Endothelial cell of umbilical vein (primary cell): ENCODE results near the gene ALDH1L2. TPM values are rescaled to one million over a fixed set of nuclear protein-coding genes. Genes with fewer than 3 reads are reported as not detected.

Experiments used
- BruUV-seq: library from RNA; stranded (reverse); fragments of 400-500 nt; replicated peaks from 2 replicates; lab custom pipeline; 2021; lab: Mats Ljungman, UMichigan
- CTCF ChIA-PET: fragments of 300-600, 350-600 bp; sonication (Branson Sonifier 250); formaldehyde crosslinking; loops from one replicate; lab custom pipeline; 2021; ENCODE audit warnings: antibody characterized with exemption, inconsistent platforms; lab: Charles Lee
- POLR2A ChIA-PET: fragments of 300-600, 350-600 bp; sonication (Branson Sonifier 250); formaldehyde crosslinking; loops from one replicate; lab custom pipeline; 2021; ENCODE audit warnings: antibody characterized with exemption, inconsistent platforms; lab: Charles Lee
- DNase-seq: peaks from one replicate; pipeline ENCODE4 v3.0.0-alpha.2; 2011; ENCODE audit warnings: low read depth, low spot score
- FAIRE-seq: peaks from 2 replicates; lab custom pipeline; 2011; peaks lifted over from hg19 to GRCh38; lab: Jason Lieb, UNC
- H2AFZ ChIP-seq: 2 replicates; pipeline ENCODE4 v1.6.0; 2012; ENCODE audit warnings: low read depth, low read length, control low read depth, inconsistent platforms
- H3K27ac ChIP-seq: 2 replicates; pipeline ENCODE4 v1.5.1; 2011; ENCODE audit warnings: low read depth, mild to moderate bottlenecking, control low read depth, low read length, moderate library complexity; ENCODE audit not compliant: insufficient read depth
- H3K27me3 ChIP-seq, 2 experiments: 2 replicates each; pipeline versions ENCODE4 v1.6.0 to v1.6.1; 2011; ENCODE audit warnings: low read length in 2 of 2, mixed read lengths in 1 of 2; ENCODE audit not compliant: control insufficient read depth in 2 of 2, insufficient read depth in 2 of 2
- H3K36me3 ChIP-seq, 2 experiments: 2 replicates in 1 of 2; 3 replicates in 1 of 2; pipeline ENCODE4 v1.5.1; 2011; ENCODE audit warnings: low read length in 2 of 2, mild to moderate bottlenecking in 1 of 2, moderate library complexity in 1 of 2; ENCODE audit not compliant: control insufficient read depth in 2 of 2, insufficient read depth in 2 of 2; ENCODE audit errors: extremely low read depth in 1 of 2
- H3K4me1 ChIP-seq: 3 replicates; pipeline ENCODE4 v1.5.1; 2011; ENCODE audit warnings: mild to moderate bottlenecking, low read length; ENCODE audit not compliant: control insufficient read depth, insufficient read depth; ENCODE audit errors: extremely low read depth
- H3K4me2 ChIP-seq: 2 replicates; pipeline ENCODE4 v1.6.1; 2011; ENCODE audit warnings: low read length, control low read depth, mixed read lengths; ENCODE audit not compliant: insufficient read depth
- H3K4me3 ChIP-seq, 3 experiments: fragments of 200-600 bp in 1 of 3; sonication (generic), shearing (Covaris generic) in 1 of 3; replicated peaks in 1 of 3; 2 replicates each; pipeline ENCODE4 v1.5.1; 2011 to 2016; ENCODE audit warnings: control low read depth in 3 of 3, low read length in 3 of 3, mild to moderate bottlenecking in 2 of 3, inconsistent platforms in 1 of 3, low read depth in 1 of 3, moderate library complexity in 1 of 3; ENCODE audit not compliant: insufficient read depth in 1 of 3
- H3K79me2 ChIP-seq: 2 replicates; pipeline ENCODE4 v1.6.0; 2012; ENCODE audit warnings: low read length, inconsistent platforms; ENCODE audit not compliant: control insufficient read depth, insufficient read depth
- H3K9ac ChIP-seq: replicated peaks from 2 replicates; pipeline ENCODE3; 2011; ENCODE audit warnings: low read length, control low read depth; ENCODE audit not compliant: insufficient read depth; ENCODE audit errors: extremely low read depth
- H3K9me1 ChIP-seq: replicated peaks from 3 replicates; pipeline ENCODE4 v1.6.0; 2011; ENCODE audit warnings: mild to moderate bottlenecking, low read length; ENCODE audit not compliant: control insufficient read depth, insufficient read depth; ENCODE audit errors: extremely low read depth
- H3K9me3 ChIP-seq: replicated peaks from 2 replicates; pipeline ENCODE4 v1.5.1; 2012; ENCODE audit warnings: low read length, inconsistent platforms; ENCODE audit not compliant: control insufficient read depth, insufficient read depth
- H4K20me1 ChIP-seq: replicated peaks from 2 replicates; pipeline ENCODE3; 2011; ENCODE audit warnings: mild to moderate bottlenecking, low read length; ENCODE audit not compliant: control insufficient read depth, insufficient read depth; ENCODE audit errors: extremely low read depth
- CTCF ChIP-seq, 2 donors: IDR thresholded peaks; 1 replicate in 1 of 2; 2 replicates in 1 of 2; pipeline ENCODE4 v1.5.1; 2011; ENCODE audit warnings: low read length in 2 of 2, mild to moderate bottlenecking in 2 of 2, moderate library complexity in 2 of 2, control low read depth in 1 of 2, inconsistent platforms in 1 of 2, low read depth in 1 of 2; ENCODE audit not compliant: insufficient read depth in 1 of 2; ENCODE audit errors: extremely low read depth in 1 of 2
- EZH2 ChIP-seq: IDR thresholded peaks from 2 replicates; pipeline ENCODE4 v1.6.1; 2012; ENCODE audit warnings: borderline replicate concordance, low read depth, mild to moderate bottlenecking, moderate library complexity, low read length, inconsistent platforms; ENCODE audit not compliant: severe bottlenecking
- JUN ChIP-seq: IDR thresholded peaks from 2 replicates; pipeline ENCODE4 v1.6.1; 2011; ENCODE audit warnings: borderline replicate concordance, low read depth; ENCODE audit not compliant: insufficient read length, insufficient read depth
- MAX ChIP-seq: IDR thresholded peaks from 2 replicates; pipeline ENCODE4 v1.6.1; 2011; ENCODE audit not compliant: insufficient read depth, insufficient read length
- POLR2A ChIP-seq: IDR thresholded peaks from 2 replicates; pipeline ENCODE4 v1.6.1; 2012; ENCODE audit warnings: low read depth, mild to moderate bottlenecking, control low read depth, low read length
- dilution Hi-C: fragments of 300-500 bp; cut with MboI; formaldehyde crosslinking; loops from one replicate; pipeline ENCODE4 v1.15.0; 2019; ENCODE audit warnings: low sequenced_read_pairs; ENCODE audit not compliant: extremely low pct_ligation_motif_present
- intact Hi-C: fragments of 100-400 bp; cut with micrococcal nuclease; formaldehyde crosslinking; loops from one replicate; pipeline ENCODE4 v1.10.0; 2022
- polyA plus RNA-seq, 4 experiments: library from polyadenylated mRNA; depleted of rRNA in 3 of 4; stranded (reverse) in 3 of 4; unstranded in 1 of 4; fragments of >200 nt; gene quantifications; 2 replicates each; pipeline versions ENCODE4 v1.2.1 to v1.2.3, GENCODE V29; 2011 to 2012; ENCODE audit warnings: missing spikeins in 1 of 4
- total RNA-seq: library from RNA; stranded (reverse); gene quantifications from 2 replicates; pipeline ENCODE4 v1.2.3, GENCODE V29; 2021

The ALDH1L2 gene
- total and polyA plus RNA-seq, 2 donors (not counting 3 experiments of a cell fraction or from before 2014, with no cell fraction given) = 1.4 to 2.5 TPM

GRCh38 chr12:105033851-105034250, 50.4 kb downstream of the ALDH1L2 start:
- Histone ChIP-seq H3K4me2 (no peak overlapping the region), H3K9me3 (no peaks in the 10 kb centered on the region), H3K4me3 (no peak overlapping the region), H3K36me3 (no peaks in the 10 kb centered on the region), H3K4me1 (peaks cover 4% of the 10 kb centered on the region), H3K27me3 (no peaks in the 10 kb centered on the region), H4K20me1 (no peaks in the 10 kb centered on the region), H3K27ac (no peak overlapping the region), H2AFZ (no peak overlapping the region), H3K9ac (no peak overlapping the region), H3K79me2 (no peaks in the 10 kb centered on the region), H3K9me1 (no peaks in the 10 kb centered on the region)
- TF ChIP-seq EZH2 (no peak), CTCF (IDR thresholded peaks at IDR 0.05; ENCODE audit: extremely low read depth in 1 of 2, insufficient read depth in 1 of 2, low read depth in 1 of 2, low read length in 2 of 2) (no peak), POLR2A (no peak), MAX (no peak), JUN (no peak)
- DNase-seq = no peak
- intact Hi-C loops (no loop called here), dilution Hi-C loops (no loop called here)
- FAIRE-seq = no peak
- ChIA-PET CTCF (interaction anchor here (0.5 to 1.6 kb wide), 2 partner anchors 652 to 880 kb away, joined by 3 to 6 read pairs; no protein-coding TSS in a partner anchor), POLR2A (no interaction called here)
- no TSS peak for BruUV-seq
